K562 (cell line): ENCODE data around the gene PRAME. TPM values are rescaled to one million over a fixed set of nuclear protein-coding genes. Genes with fewer than 3 reads are reported as not detected.

Experiments used
- CBX8 ChIP-seq: fragments of 200-600 bp; sonication (generic); IDR thresholded peaks from 2 replicates; pipeline ENCODE4 v1.6.1; 2012; ENCODE audit warnings: borderline replicate concordance, mixed run types, low read depth, mild to moderate bottlenecking, moderate library complexity, mixed read lengths, low read length, control low read depth, inconsistent platforms; ENCODE audit not compliant: poor library complexity, severe bottlenecking; ENCODE audit errors: extremely low read depth
- FOXP1 ChIP-seq: sonication (generic); formaldehyde crosslinking; IDR thresholded peaks from 2 replicates; pipeline ENCODE4 v1.8.0; 2022; ENCODE audit warnings: mild to moderate bottlenecking, missing genetic modification reagents
- HDAC2 ChIP-seq: fragments of 450-650 bp; IDR thresholded peaks from 2 replicates; pipeline ENCODE4 v1.6.1; 2016; ENCODE audit warnings: mild to moderate bottlenecking
- KHSRP ChIP-seq: fragments of 450-650 bp; IDR thresholded peaks from 2 replicates; pipeline ENCODE4 v1.6.1; 2017
- TBL1XR1 ChIP-seq, 2 experiments: IDR thresholded peaks; 2 replicates each; pipeline ENCODE4 v1.6.1; 2012; ENCODE audit warnings: improper control_type of control experiment in 2 of 2, low read length in 2 of 2, mild to moderate bottlenecking in 1 of 2
- ZNF347 ChIP-seq: fragments of 450-650 bp; formaldehyde crosslinking; IDR thresholded peaks from 2 replicates; pipeline ENCODE4 v1.4.0; 2020; ENCODE audit warnings: low read depth, mild to moderate bottlenecking, moderate library complexity
- ZSCAN32 ChIP-seq: fragments of 450-650 bp; formaldehyde crosslinking; IDR thresholded peaks from 2 replicates; pipeline ENCODE4 v1.4.0; 2020; ENCODE audit warnings: mild to moderate bottlenecking, moderate library complexity
- polyA plus RNA-seq, 8 experiments: library from polyadenylated mRNA; depleted of rRNA in 4 of 8; stranded (reverse) in 5 of 8; unstranded in 3 of 8; fragments of >200 nt; fragmentation: Nextera tagmentation in 2 of 8; fragmentation: Illumina TruSeq in 1 of 8; extraction: Ambion mirVana in 2 of 8; extraction: Trizol in 1 of 8; gene quantifications; 2 replicates each; pipeline versions ENCODE4 v1.2.1 to v1.2.3, GENCODE V29; 2011 to 2014; ENCODE audit warnings: inconsistent platforms in 1 of 8, missing spikeins in 1 of 8
- total RNA-seq, 7 experiments: library from RNA; depleted of rRNA in 6 of 7; stranded (reverse); fragments of >200 nt in 6 of 7; fragmentation: Illumina TruSeq in 2 of 7; extraction: Trizol in 2 of 7; gene quantifications; 2 replicates each; pipeline versions ENCODE4 v1.2.1 to v1.2.3, GENCODE V29; 2011 to 2021; ENCODE audit warnings: low replicate concordance in 1 of 7
- TF ChIP-seq, protein P1 (sequence below): fragments of 250-450 bp; sonication (Bioruptor Pico); IDR thresholded peaks from 2 replicates; pipeline ENCODE4 v1.5.0; 2021; ENCODE audit warnings: mild to moderate bottlenecking, moderate library complexity
- TF ChIP-seq, protein P2 (sequence below): sonication (generic); formaldehyde crosslinking; IDR thresholded peaks from 2 replicates; pipeline ENCODE4 v1.5.0; 2020; ENCODE audit warnings: missing genetic modification reagents
- TF ChIP-seq, protein P3 (sequence below): fragments of 450-650 bp; formaldehyde crosslinking; IDR thresholded peaks from 2 replicates; pipeline ENCODE4 v1.4.0; 2020; ENCODE audit warnings: mild to moderate bottlenecking
- TF ChIP-seq, protein P4 (sequence below), 2 experiments: fragments of 450-650 bp; formaldehyde crosslinking in 1 of 2; IDR thresholded peaks; 2 replicates each; pipeline versions ENCODE4 v1.4.0 to v1.6.1; 2014 to 2020; ENCODE audit warnings: mild to moderate bottlenecking in 2 of 2, borderline replicate concordance in 1 of 2, low read depth in 1 of 2

The PRAME gene
- total and polyA plus RNA-seq, 9 of the 15 experiments (the other 6 are each of a cell fraction or from before 2014, with no cell fraction given): 662 to 2,141 (median 1,142) TPM

DNA sequence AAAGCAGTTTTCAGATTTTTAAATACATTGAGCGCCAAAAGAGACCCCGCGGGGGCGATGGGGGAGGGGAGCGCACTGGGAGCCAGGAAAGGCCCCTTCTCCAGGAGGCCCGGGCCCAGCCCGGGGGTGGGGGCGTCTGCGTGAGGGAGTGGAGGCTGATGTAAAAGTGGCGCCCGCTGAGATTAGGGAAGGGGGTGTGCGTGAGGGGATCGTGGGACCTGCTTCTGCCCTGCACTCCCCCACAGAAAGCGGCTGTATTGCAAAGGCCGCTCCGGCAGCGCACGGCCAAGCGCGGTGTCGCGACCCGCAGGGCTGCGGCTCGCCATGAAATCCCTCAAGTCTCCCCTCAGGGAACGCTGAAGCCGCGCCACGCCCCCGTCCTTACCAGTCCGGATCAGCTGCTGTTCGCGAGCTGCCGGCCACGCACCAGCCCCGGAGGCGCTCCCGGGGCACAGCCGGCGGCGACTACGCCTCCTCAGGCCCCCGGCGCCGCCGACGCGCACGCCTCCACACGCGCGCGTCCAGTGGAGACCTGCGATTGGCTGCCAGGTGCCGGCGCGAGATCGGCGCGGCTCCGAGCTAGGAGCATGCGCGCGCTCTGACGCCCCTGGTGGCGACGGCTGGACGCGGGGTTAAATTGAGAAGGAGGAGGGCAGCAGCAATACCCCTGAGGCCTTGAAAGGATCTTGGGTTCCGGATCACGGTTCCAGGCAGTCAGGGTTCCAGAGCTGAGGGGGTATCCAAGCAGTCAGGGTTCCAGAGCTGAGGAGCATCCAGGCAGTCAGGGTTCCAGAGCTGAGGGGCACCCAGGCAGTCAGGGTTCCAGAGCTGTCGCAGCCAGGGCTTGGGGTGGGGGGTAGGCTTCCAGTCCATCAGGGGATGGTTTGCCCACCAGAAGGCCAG is 50.5 kb downstream of the PRAME start, which contains the start of gene ZNF280B (continued):
- TF ChIP-seq, protein P1, sequence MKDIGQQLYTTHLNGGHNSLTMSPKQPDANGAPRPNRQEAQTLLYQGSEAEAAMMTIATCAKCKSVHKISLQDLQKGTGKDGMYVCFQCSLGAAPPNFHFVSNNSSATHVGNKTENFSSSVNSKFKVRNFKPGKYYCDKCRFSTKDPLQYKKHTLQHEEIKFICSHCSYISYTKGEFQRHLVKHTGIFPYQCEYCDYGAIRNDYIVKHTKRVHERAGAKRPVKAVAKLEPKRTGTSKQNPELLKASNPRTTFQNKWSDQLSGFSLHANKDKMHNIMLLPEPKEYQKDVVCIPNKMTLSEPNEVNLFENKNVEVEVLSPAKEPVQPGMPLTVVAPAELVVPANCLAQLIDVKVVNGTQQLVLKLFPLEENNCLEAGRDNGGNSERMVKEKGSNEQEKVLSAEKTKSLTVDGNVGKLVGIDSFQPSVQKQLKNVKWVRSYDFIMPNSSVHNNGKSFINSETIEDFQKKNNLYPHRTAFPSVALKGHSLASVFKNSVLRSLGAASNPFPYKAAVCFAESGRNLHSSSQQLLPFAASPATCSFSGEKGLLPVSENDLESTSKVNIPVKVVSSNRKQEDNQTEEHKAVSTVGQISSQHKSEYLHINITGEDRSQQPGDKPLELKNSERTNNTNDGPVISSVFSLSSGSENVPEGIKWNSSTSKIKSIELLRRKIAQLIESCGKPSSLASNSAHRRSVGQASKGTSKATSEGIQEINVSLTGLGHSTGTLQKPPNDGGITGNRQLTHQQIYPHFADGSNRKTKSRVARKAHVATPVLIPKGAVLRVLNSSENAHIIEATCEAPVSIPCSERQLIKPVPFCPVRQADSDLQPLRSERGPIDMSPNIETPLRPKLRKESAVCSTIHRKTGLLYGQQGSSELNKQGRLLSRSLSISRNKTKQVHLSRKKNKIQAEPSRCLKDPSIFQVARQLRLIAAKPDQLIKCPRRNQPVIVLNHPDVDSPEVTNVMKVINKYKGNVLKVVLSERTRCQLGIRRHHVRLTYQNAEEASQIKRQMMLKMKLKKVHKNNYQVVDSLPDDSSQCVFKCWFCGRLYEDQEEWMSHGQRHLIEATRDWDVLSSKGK (CRISPR knock-in tag): no peak
- TF ChIP-seq ZNF347 (CRISPR knock-in tag) (no peak), FOXP1 (CRISPR knock-in tag) (peak; percentile 61), CBX8 (no peak), ZSCAN32 (CRISPR knock-in tag) (no peak), TBL1XR1 (IDR thresholded peaks at IDR 0.05; ENCODE audit: low read length in 2 of 2) (no peak), HDAC2 (no peak), KHSRP (no peak)
- TF ChIP-seq, protein P2, sequence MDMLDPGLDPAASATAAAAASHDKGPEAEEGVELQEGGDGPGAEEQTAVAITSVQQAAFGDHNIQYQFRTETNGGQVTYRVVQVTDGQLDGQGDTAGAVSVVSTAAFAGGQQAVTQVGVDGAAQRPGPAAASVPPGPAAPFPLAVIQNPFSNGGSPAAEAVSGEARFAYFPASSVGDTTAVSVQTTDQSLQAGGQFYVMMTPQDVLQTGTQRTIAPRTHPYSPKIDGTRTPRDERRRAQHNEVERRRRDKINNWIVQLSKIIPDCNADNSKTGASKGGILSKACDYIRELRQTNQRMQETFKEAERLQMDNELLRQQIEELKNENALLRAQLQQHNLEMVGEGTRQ (CRISPR knock-in tag): no peak
- TF ChIP-seq, protein P3, sequence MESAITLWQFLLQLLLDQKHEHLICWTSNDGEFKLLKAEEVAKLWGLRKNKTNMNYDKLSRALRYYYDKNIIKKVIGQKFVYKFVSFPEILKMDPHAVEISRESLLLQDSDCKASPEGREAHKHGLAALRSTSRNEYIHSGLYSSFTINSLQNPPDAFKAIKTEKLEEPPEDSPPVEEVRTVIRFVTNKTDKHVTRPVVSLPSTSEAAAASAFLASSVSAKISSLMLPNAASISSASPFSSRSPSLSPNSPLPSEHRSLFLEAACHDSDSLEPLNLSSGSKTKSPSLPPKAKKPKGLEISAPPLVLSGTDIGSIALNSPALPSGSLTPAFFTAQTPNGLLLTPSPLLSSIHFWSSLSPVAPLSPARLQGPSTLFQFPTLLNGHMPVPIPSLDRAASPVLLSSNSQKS (CRISPR knock-in tag): no peak
- TF ChIP-seq, protein P4, sequence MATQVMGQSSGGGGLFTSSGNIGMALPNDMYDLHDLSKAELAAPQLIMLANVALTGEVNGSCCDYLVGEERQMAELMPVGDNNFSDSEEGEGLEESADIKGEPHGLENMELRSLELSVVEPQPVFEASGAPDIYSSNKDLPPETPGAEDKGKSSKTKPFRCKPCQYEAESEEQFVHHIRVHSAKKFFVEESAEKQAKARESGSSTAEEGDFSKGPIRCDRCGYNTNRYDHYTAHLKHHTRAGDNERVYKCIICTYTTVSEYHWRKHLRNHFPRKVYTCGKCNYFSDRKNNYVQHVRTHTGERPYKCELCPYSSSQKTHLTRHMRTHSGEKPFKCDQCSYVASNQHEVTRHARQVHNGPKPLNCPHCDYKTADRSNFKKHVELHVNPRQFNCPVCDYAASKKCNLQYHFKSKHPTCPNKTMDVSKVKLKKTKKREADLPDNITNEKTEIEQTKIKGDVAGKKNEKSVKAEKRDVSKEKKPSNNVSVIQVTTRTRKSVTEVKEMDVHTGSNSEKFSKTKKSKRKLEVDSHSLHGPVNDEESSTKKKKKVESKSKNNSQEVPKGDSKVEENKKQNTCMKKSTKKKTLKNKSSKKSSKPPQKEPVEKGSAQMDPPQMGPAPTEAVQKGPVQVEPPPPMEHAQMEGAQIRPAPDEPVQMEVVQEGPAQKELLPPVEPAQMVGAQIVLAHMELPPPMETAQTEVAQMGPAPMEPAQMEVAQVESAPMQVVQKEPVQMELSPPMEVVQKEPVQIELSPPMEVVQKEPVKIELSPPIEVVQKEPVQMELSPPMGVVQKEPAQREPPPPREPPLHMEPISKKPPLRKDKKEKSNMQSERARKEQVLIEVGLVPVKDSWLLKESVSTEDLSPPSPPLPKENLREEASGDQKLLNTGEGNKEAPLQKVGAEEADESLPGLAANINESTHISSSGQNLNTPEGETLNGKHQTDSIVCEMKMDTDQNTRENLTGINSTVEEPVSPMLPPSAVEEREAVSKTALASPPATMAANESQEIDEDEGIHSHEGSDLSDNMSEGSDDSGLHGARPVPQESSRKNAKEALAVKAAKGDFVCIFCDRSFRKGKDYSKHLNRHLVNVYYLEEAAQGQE (IDR thresholded peaks at IDR 0.05; ENCODE audit: borderline replicate concordance): no peak
- TF ChIP-seq, protein P4 (CRISPR knock-in tag; IDR thresholded peaks at IDR 0.05; ENCODE audit: low read depth): no peak
